Activated CD4-positive, alpha-beta T cell treated with anti-CD3 and anti-CD28 coated beads, Interleukin-2, Interleukin-6, amounts not matched to agents 100 ng/mL and 50 ng/mL, durations not matched to agents 16 hours and 8 hours (primary cell): ENCODE measurements around the gene PBXIP1.
"Not testable (repeated sequence)": the region's sequence is repeated elsewhere in the genome, so short reads cannot be mapped to it uniquely, and the experiment has no call there.

ENCODE experiments used
- DNase-seq: peaks from one replicate; pipeline ENCODE4 v3.0.0-alpha.2; 2020

Gene PBXIP1

GRCh38 chr1:154934358-154934948 is 21.4 kb downstream of the PBXIP1 start:
- no peak for DNase-seq

- no peak for DNase-seq
Observed at GRCh38 chr1:154931940-154932487, 23.9 kb downstream of the PBXIP1 start.

DNA sequence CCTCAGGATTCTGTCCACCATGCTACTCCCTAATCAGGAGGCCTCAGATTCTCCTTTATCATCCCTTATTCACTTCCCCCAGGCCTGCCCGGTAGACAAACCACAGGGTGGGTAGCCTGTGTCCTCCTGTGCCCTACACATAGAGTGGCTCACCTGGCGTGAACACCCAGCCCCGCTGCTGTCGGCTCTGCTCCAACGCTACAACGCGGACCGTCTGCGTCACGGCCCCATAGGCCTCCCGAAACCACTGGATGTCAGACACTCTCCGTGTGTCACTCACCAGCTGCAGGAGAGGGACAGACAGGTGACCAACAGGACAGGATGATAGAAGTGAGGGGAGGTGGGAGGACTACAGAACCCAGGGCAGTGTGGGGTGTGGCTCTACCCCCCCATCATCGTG is 29.7 kb downstream of the PBXIP1 start:
- DNase-seq, result no peak

DNA sequence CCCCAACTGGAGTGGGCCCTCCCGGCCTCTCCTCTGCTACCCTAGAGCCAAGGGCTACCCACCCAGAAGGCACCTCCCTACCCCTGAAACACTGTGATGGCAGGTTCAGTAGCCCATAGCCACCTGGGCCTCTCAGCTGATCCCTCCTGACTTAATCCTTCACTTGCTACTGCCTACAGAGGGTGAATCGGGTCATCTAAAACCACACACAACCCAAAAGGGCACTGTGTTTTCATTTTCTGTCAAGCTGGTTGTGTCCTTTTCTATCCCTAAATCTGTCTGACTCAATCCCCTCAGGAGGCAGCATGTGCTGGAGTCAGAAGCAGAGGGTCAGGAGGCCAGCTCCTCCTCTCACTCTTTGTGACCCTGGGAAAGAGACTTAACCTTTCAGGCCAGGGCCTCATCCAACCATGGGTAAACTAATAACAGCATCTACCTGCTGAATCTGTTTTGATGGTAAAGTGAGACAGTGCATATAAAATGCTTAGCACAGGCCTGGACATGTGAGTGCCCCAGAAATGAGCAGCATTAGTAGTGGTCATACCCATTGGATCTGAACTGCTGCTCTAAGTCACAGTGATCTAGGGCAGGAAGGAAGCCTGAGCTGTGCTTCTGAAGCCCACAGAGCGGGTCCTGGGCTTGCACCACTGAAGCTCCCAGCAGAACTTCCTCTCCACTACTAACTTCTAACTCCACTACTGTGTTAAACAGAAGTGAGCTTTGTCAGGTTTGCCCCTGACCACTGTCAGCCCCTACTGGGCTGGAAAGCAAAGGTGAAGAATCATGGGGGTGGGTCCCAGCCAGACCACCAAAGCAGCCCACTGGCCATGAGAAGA is 30.3 kb downstream of the PBXIP1 start:
- DNase-seq, result no peak

DNA sequence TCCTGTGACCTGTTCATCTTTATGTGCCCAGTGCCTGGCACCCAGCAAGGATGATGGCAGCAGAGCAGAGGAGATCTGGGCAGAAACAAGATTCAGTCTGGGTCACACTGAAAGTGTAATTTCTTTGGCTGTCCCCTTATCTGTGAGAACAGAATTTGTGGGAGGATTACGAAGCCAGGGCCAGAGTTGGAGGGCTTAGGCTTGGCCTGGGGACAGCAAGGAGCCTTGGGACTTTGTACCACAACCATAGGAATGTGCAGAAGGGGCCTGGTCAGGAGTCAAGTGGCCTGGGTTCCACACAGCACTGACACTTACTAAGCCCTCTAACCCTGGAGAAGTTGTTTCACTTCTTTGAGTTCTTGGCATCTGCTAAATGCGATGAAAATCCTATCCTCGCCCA is 32.2 kb downstream of the PBXIP1 start:
- no peak for DNase-seq

- DNase-seq, result no peak
Observed at GRCh38 chr1:154913273-154913672, 42.6 kb downstream of the PBXIP1 start.

DNA sequence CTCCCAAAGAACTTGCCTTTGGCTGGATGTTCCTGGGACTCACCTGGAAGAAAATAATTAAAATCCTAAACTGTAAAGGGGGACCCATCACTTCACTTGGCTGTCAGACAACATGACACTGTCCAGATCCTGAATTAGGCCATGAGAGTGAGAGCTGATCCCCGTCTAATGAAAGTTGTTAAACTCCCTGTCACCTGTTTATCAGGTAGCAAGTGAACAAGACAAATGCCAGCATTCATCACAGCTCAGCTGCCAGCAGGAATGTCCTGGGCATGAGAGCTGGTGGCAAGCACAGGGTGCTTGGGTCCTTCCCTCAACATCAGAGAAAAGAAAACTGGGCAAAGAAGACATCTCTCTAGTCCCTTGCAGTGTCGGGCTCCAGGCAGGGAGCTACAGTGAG is 43.1 kb downstream of the PBXIP1 start:
- no peak for DNase-seq

- DNase-seq, result no peak
Observed at GRCh38 chr1:154911691-154912550, 44.0 kb downstream of the PBXIP1 start.

- DNase-seq, result no peak
Observed at GRCh38 chr1:154910851-154911250, 45.0 kb downstream of the PBXIP1 start.

- no peak for DNase-seq
Observed at GRCh38 chr1:154908937-154909336, 47.0 kb downstream of the PBXIP1 start.

DNA sequence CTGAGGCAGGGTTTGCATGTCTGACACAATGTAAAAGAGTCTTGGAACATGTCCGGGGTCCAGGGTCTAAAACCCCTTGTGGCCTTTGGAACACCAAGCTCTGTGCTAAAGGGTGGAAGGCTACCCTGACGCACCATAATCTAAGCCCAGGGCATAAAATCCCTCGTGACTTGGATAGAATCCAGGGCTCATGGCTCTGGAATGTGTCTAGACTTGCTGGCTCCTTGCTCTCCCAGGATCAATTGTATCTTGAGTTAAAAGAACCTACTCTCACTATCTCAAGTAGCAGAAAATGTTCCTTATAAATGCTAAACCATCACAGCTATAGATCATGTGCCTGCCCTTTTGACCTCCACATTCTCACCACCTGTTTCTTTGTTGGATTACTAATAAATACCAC is 47.8 kb downstream of the PBXIP1 start:
- not testable (repeated sequence) for DNase-seq

DNA sequence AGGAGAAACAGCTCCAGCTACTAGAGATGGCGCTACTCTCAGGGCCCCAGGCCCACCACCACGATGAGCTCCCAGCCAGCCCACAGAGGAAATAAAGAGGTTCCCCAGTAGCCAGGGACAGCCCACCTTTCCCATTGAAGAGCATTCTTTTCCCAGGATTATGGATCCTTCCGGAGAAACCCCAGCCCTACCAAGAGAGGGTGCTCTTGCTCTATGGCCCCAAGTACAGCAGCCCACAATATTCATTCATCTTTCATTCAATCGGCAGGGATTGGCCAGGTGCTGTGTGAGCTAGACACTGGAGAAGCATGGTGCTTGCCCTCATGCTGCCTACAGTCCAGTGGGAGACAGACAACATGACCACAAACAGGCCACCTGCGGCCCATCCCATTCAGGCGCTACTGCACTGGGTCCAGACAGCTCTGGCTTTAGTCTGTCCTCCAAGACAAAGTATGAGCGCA is 49.2 kb downstream of the PBXIP1 start:
- no peak for DNase-seq

- no peak for DNase-seq
Observed at GRCh38 chr1:154902938-154903566, 52.8 kb downstream of the PBXIP1 start.

- DNase-seq, result no peak
Observed at GRCh38 chr1:154901591-154901990, 54.3 kb downstream of the PBXIP1 start.

- no peak for DNase-seq
Observed at GRCh38 chr1:154899041-154899440, 56.9 kb downstream of the PBXIP1 start.

DNA sequence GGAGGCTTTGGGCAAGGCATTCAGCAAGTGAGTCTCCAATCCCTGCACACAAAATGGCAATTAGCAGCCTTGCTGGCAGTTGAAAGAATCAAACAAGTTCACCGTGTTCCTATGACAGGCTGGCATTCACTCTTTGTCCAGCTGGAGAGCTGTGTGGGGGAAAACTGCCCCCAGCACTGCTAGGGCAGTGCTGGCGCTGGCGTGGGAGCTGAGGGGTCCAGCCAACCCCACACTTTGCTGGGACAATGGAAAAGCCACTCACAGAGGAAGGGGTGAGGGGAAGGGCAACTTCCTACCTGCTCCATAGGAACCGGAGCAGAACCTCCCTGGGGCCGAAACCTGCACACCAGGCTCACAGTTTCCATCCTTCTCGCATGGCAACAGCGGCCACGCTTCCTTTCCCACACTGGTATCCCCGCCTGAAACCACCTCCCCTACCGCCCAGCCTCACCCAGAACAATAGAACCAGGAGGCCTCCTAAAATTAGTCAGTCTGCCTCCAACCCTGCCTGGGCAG is 59.1 kb downstream of the PBXIP1 start:
- no peak for DNase-seq

DNA sequence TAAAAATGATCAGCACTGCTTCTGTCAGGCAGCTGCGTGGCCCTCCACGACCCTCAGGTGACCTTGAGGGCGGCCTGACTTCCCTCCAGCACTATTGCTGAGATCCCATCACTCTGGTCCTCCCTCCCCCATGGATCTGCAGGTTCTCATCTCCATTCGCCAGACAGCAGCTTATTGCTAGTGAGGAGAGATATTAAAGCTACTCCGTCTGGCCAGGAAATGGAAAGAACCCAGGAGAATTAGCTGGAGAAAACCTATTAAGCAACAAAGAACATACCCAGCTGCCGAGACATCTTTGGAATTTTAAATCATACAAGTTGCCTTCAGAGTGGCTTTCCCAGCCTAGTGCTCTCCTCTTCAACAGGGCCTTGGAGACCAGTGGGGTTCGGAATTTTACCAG is 60.1 kb downstream of the PBXIP1 start:
- DNase-seq, result no peak
